Measurements from ENCODE around the gene ARPC5L.

GRCh38 chr9:124880501-124880900 lies 18.6 kb downstream of the ARPC5L start:
- TF ChIP-seq CTCF (IDR thresholded peaks at IDR 0.05 in 8 of 11, conservative IDR thresholded peaks at IDR 0.05 in 3 of 11) (no peak), POLR2A (IDR thresholded peaks at IDR 0.05) (no peak), POLR2AphosphoS5 (IDR thresholded peaks at IDR 0.05) (no peak)

All from spleen (tissue), 7 donors.